ENCODE measurements around the gene GRIN3B.

Gene GRIN3B

DNA sequence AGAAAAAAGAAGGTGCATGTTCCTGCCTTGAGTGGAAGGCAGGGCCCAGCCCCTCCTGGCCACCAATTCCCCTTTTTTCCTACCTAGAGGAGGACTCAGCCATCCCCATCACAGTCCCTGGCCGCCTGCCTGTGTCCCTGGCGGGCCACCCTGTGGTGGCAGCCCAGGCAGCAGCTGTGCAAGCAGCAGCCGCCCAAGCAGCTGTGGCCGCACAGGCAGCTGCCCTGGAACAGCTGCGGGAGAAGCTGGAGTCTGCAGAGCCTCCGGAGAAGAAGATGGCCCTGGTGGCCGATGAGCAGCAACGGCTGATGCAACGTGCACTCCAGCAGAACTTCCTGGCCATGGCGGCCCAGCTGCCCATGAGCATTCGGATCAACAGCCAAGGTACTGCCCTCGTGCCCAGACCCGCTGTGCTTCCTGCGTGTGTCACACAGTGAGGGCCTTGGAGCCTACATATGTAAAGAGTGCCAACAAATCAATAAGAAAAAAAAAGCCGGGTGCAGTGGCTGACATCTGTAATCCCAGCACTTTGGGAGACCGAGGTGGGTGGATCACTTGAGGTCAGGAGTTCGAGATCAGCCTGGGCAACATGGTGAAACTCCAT is 33.6 kb upstream of the GRIN3B start:
- DNase-seq = no peak

DNA sequence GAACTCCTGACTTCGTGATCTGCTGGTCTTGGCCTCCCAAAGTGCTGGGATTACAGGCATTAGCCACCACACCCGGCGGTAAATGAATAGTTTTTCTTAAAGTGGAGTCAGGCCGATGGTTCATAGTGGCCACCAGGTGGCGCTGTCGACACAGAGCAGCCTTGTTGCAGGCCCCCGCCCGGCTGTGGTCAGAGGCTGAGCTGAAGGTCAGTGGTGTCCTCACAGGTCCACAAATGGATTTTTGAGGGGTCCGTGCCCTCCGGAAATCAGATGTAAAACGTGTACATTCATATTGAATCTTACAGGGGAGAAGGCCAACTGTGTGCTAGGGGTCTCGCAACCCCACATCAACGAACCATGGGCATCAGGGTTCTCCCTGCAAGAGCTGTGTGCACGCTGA is 29.5 kb upstream of the GRIN3B start:
- DNase-seq = no peak

DNA sequence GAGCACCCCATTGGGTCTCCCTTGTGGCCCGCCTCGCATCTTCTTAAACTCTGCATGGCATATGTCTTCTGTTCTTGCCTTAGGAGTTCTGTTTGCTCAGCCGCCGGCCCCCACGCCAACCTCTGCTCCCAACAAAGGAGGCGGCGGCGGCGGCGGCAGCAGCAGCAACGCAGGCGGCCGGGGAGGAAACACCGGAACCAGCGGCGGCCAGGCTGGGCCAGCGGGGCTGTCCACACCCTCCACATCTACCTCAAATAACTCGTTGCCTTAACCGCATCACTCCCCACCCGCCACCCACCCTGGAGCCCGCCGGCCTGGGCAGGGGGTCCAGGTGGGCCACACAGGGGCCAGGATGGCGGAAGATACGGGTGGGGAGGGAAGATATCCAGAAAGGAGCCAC is 28.4 kb upstream of the GRIN3B start:
- DNase-seq = no peak

DNA sequence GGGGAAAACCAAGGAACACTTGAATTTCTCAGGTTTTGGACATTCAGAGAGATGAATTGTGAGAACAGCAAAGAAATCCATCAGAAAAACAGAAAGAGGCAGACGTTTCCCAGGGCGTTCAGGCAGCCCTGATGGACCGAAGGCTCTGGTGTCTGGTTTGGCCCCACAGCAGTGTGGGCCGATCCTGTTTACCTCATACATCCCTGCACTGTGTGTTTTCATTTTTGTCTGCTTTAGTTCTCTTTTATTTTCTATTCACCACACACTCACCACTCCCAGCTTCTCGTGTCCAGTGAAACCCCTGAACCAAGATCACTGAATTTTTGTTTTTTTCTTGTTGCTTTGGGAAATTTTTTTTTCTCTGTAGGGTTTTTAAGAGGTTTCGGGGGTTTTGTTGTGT is 27.9 kb upstream of the GRIN3B start:
- no peak for DNase-seq

DNA sequence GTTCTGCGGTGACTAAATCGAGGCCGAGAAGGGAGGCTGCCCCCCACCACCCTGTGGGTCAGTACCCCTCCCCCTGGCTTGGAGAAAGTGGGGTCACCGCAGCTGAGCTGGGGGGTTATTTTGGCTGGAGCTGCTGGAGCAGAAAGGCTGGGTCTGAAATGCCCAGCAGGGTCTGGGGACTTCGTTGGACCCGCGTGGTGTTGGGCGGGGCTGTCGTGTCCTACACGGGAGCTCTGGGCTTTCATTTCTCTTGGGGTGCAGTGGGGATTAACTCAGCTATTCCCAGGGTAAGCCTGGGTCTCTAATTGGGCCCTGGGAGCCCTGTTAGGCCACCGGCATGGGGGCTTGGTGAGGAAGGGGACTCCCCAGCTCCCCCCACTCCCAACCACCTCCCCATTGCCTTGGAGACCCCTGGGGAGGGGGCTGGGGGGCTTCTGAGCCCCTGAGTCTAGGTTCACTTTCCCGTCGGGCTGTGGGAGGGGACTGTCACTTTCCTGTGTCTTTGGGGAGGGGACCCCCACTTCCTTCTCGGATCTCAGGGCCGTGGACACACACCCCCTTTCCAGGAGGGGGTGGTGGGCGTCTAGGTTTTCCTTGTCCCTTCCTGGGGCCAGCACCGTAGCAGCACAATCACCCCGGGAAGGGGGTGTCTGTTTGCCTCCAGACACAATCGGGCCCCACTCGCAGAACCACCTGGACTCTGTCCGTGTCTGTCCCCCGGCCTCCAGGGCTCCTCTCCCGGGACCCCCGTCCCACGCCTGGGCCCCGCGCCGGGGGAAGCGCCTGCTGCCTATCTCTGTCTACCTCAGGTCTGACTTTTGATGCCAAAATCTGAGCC is 26.3 kb upstream of the GRIN3B start:
- no peak for DNase-seq

DNA sequence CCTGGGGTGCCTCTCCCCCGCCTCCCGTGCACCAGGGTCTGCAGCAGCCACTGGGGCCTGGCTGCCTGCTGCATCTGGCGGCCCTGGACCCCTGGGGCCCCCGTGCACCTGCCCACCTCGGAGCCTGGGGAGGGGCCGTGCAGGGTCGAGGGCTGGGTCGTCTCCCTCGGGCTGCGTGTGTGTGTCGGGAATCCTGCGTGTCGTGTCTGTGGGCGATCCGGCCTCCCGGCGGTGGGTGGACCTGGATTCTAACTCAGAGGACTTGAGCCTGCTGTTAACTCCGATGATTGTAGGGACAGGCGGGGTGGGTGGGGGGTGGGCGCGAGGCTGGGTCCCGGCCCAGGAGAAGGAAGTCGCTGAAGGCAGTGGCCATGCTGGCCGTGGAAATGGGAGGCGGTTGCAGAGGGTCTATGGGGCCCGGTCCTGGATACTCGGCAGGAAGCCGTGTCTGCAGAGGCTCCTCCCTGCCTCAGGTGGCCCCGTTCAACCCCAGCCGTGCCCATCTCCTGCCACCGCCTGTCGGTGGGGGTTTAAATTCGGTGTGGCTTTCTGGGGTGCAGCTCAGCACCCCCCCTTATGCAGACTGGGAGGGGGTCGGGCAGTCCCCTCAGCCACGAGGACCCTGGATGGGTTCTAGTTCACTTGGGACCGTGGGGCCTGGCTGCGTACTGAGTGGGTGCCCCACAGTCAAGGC is 25.5 kb upstream of the GRIN3B start:
- DNase-seq = no peak

DNA sequence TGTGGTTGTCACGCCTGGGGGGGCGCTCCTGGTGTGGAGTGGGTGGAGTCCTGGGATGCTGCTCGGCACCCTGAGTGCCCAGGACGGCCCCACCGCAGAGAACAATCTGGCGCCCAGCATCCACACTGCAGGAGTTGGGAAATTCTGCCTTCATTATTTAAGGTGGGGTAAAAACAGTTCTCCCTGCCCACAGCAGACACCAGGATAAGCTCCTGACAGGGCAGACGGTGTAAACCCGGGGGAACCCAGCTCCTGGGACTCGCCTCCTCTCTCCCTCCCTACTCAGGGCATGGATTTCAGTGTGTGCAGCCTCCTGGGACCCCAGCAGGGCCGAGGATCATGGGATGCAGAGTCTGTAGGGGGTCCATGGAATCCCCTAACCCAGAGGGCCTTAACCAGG is 23.7 kb upstream of the GRIN3B start:
- no peak for DNase-seq

DNA sequence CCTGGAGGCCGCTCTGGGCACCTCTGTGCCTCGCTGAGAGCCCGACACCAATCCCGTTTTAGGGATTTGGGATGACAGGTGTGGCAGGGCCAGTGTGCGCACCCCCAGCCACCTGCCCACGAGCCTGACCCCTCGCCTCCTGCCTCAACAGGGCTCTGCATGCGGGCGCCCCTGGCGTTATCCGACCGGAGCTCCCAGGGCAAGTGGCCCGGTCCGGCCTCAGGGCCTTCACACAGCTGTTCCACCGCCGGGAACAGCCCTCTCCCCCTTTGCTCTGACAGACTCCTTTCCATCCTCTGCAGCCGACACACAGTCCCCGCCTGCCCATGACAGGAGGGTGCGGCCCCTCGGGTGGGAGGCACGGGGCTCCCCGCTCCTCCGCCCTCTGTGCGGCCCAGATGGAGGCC is 23.2 kb upstream of the GRIN3B start:
- no peak for DNase-seq

DNA sequence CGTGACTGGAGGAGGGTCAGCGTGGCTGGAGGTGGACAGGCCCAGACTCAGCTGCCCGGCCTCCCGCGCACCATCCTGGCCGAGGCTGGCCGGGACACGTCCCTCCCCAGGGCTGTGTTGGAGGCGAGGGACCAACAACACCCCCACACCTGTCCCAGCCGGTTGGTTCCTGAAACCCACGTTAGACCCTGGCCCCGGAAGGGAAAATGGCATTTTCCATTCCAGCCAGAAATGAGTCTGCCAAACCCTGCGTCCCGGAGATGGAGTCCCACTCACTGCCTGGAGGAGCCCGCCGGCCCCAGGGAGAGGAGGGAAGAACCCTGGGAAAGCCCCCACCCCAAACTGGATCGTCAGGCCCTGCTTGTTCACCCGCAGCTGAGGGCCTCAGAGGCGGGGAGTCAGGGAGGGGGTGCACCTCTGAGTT is 20.9 kb upstream of the GRIN3B start:
- no peak for DNase-seq

DNA sequence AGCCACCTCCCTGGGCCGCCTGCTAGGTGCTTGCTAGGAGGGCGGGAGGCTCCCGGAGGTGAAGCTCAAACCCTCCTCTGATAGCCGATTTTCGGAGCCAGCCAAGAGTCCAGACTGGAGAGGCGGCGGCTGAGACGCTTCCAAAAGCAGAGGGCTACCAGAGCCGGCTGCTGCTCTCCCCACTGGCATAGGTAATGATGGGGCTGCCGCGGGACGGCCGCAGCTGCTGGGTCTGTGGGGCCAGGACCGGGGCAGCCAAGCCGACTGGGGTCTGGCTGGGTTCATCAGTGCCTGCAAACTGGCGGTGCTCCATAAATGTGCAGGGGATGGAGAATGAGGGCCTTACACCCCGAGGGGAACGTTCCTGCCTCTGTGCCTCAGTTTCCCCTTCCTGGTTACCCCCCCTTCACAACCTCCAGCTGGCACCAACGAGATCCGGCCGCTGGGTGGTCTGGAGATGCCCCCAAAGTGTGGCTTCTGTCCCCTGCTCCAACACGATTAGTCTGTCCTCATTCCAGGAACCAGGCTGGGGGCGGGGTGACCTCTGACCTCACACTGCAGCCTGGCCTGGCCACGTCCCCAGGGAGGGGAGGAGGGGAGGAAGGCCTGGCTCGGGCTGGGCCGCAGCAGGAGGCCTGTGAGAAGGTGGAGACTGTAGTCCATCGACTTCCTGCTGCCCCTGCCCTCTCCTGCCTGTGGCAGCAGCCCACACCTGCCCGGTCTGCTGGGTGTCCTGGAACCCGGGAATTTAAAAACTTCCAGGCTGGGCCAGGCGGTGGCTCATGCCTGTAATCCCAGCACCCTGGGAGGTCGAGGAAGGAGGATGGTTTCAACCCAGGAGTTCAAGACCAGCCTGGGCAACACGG is 19.9 kb upstream of the GRIN3B start:
- DNase-seq = no peak

DNA sequence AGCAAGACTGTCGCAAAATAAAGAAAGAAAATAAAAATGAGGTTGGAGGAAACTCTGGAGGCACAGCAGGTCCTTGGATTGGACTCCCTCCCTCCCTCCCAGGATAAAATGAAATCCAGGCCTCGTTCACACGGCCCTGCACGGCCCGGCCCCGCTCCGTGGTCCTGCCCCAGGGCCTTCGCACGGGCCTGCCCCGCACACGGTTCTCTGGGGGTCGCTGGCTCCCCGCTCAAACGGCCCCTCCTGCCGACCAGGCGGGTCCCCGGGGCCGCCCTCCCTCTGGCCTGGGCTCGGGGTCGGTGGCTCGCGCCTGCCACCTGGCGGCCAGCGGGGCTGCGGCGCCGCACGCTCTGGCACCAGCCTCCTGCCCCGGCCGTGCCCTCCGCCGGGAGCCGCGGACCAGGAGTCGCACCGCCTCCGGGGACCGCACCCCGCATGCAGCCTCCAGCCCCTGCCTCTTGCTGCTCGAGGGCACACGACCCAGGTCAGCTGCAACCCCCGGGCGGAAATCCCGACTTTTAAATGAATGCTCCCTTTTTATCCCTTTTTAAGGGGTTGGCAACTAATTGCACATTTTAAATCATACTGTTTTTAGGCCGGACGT is 17.6 kb upstream of the GRIN3B start:
- DNase-seq = peak; percentile 74

DNA sequence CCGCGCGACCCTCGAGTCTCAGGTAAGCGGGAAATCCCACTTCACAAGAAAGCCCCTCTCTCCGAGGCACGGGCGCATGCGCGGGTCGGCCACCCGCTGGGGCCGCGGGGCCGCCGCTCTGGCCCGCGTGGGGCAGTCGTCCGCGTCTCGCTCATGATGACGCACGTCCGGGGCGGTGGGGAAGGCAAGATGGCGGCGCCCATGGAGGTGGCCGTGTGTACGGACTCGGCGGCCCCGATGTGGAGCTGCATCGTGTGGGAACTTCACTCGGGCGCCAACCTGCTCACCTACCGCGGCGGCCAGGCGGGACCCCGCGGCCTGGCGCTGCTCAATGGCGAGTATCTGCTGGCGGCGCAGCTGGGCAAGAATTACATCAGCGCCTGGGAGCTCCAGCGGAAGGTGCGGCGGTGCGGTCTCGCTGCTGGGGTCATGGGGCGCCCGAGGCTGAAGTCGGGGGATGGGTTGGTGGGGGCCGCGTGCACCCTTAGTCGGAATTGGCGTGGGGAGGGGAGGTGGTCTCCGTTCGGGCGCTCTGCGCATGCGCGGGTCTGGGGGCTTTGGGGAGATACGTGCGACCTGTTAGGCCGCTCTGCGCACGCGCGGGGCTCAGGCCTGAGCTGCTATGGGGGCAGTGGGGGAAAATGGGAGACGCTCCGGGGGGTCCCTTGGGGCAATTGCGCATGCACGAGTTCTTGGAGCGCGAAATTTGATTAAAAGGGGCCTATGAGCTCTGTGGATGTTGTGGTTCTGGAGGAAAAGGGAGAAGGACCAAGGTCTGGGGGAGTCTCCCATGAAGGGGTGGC is 15.9 kb upstream of the GRIN3B start, which contains the start of gene WDR18:
Gene WDR18, plus strand, starts transcription at position 181 of the 803 bp plus-strand sequence. Its CDS starts 9 bp downstream, at position 190.
- DNase-seq = peak; percentile 94

DNA sequence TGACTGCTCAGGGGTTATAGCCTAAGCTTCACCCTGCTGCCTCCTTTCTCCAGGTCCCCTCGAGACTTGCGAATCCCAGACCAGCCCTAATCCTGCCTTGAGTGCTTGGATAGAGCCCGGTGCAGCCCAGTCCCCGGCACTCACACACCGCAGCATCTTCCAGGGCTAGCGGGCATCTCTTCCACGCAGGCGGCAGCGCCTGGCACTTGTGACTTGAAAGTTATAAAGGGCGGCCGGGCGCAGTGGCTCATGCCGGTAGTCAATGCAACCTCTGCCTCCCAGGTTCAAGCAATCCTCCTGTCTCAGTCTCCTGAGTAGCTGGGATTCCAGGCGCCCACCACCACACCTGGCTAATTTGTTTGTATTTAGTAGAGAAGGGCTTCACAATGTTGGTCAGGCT is 14.1 kb upstream of the GRIN3B start:
- DNase-seq = no peak

DNA sequence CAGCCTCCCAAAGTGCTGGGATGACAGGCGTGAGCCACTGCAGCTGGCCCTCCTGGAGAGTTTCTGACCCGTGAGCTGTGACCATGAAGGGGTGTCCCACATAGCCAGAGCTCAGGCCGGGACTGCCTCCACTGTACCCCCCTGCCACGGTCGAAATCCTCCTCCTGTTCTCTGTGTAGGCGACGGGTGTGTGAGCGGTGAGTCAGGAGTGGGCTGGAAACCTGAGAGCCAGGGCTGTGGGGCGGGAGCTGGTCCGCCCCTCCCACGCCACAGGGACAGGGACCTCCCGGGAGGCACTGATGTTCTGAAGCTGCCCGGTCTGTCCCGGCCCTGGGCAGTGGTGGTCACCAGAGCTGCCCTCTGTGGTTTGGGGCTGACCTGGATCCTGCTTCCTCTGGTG is 12.1 kb upstream of the GRIN3B start:
- no peak for DNase-seq

DNA sequence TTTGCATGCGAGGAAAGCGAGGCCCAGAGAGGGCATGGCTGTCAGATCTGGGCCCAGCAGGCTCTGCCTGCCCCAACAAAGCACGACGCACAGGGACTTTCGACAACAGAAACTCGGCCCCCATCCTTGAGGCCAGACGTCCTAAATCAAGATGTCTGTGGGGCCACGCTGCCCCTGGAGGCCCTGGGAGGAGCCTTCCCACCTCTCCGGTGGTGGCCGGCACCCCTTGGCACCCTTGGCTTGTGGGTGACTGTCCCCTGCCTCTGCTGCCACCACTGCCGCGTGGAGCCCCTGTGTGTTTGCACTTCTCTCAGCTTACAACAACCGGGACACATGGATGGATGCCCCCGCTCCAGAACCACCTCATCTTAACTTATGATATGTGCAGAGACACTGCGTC is 11.7 kb upstream of the GRIN3B start:
- no peak for DNase-seq

DNA sequence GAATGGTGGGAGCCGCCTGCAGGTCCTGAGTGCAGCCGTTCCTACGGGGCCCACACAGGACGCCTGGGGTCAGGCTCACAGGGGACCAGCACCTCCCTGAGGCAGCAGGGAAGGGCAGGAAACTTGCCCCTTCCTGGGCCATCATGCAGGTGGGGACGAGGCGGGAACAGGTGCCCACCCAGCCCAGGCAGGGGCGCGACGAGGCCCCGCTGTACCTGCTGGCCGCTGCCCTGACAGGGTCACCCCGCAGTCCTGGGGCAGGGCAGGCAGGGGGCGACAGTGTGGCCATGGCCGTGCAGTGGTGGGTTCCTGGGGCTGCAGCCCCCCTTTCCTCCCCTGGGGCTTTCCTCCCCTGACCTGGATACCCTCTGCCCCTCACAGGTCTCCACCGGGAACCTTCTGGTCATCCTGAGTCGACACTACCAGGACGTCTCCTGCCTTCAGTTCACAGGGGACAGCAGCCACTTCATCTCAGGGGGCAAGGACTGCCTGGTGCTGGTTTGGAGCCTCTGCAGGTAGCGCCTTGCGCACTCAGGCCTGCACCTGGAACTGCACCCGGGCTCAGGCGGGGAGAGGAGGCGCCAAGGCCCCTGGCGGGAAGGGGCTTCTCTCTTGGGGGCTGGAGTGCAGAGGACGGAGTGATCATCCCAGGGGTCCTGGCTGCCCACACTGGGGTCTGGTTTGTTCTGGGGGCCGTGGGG is 10.7 kb upstream of the GRIN3B start:
- no peak for DNase-seq

DNA sequence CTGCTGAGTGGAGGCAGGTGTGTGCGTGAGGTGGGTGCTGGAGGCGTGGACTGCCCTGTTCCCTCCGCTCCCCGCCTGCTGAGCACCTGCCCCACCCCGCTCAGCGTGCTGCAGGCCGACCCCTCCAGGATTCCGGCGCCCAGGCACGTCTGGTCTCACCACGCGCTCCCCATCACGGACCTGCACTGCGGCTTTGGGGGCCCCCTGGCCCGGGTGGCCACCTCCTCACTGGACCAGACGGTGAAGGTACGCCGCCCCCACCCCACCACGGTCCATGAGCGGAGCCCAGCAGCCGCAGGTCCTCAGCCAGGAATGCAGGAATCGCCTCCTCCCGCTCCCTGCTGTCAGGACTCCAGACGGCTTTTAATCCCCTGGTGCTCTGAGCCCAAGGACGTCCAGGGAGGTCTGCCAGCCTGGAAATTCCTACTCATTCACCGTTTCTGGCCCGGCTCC is 10.1 kb upstream of the GRIN3B start:
- no peak for DNase-seq

DNA sequence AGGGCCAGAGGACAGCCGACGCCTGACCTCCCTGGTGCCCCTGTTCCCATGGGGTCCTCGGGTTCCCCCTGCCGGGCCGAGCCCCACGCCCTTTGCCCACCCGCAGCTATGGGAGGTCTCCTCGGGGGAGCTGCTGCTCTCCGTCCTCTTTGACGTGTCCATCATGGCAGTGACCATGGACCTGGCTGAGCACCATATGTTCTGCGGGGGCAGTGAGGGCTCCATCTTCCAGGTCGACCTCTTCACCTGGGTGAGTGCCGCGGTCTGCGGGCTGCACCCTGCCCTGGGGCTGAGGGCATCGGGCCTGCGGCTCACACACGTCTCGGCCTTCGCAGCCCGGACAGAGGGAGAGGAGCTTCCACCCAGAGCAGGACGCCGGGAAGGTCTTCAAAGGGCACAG is 9.5 kb upstream of the GRIN3B start:
- DNase-seq = no peak

DNA sequence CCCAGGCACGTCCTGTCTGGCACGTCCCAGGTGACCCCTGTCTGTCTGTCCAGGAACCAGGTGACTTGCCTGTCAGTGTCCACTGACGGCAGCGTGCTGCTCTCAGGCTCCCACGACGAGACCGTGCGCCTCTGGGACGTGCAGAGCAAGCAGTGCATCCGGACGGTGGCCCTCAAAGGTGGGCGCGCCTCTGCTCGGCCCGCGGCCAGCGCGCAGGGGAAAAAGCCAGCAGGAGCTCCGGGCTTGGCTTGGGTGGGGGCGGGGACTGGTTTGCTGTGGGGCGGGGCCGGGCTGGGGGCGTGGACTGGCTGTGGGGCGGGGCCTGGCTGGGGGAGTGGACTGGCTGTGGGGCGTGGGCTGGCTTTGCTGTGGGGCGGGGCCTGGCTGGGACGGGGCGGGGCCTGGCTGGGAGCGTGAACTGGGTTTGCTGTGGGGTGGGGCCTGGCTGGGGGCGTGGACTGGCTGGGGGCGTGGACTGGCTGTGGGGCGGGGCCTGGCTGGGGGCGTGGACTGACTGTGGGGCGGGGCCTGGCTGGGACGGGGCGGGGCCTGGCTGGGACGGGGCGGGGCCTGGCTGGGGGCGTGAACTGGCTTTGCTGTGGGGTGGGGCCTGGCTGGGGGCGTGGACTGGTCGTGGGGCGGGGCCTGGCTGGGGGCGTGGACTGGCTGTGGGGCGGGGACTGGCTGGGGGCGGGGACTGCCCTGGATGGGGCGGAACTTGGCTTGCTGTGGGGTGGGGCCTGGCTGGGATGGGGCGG is 8.9 kb upstream of the GRIN3B start:
- peak; percentile 53 for DNase-seq
